Measurements from ENCODE around the gene KRTAP4-1.
"Not testable (repeated sequence)": the region's sequence is repeated elsewhere in the genome, so short reads cannot be mapped to it uniquely, and the experiment has no call there.

Gene KRTAP4-1

GRCh38 chr17:41171886-41172285, 12.8 kb downstream of the KRTAP4-1 start:
- POLR2A ChIA-PET, result no interaction called here
- CTCF ChIA-PET, result no interaction called here
- TF ChIP-seq, protein P1, sequence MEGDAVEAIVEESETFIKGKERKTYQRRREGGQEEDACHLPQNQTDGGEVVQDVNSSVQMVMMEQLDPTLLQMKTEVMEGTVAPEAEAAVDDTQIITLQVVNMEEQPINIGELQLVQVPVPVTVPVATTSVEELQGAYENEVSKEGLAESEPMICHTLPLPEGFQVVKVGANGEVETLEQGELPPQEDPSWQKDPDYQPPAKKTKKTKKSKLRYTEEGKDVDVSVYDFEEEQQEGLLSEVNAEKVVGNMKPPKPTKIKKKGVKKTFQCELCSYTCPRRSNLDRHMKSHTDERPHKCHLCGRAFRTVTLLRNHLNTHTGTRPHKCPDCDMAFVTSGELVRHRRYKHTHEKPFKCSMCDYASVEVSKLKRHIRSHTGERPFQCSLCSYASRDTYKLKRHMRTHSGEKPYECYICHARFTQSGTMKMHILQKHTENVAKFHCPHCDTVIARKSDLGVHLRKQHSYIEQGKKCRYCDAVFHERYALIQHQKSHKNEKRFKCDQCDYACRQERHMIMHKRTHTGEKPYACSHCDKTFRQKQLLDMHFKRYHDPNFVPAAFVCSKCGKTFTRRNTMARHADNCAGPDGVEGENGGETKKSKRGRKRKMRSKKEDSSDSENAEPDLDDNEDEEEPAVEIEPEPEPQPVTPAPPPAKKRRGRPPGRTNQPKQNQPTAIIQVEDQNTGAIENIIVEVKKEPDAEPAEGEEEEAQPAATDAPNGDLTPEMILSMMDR (IDR thresholded peaks at IDR 0.05; ENCODE audit: control extremely low read depth, extremely low read depth, low read depth, missing control alignments), result no peak
- DNase-seq (ENCODE audit: extremely low spot score), result no peak

DNA sequence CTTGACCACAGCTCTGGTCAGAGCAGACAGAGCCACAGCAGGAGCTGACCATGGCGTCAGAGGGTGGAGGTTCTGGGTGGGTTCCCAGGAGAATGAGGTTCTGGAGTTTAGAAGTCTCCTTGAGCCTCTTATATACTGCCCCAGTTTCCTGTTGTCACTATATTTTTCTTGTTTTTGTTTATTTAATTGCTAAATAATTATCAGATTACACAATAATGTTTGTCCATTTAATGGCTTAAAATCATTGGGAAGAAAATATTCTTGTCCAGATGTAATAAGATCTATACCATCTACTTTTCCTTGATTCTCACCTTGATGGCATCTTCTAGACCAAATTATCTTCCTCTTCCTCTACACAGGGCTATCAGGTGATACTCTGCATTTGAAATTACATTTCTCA, 16.6 kb downstream of the KRTAP4-1 start, which contains the start of gene KRTAP4-3:
Gene KRTAP4-3, minus strand, starts transcription at position 101 of the 400 bp plus-strand sequence. Its CDS starts 49 bp downstream, at position 52.
- CTCF ChIA-PET, result no interaction called here
- TF ChIP-seq, protein P1 (IDR thresholded peaks at IDR 0.05; ENCODE audit: control extremely low read depth, extremely low read depth, low read depth, missing control alignments), result no peak
- DNase-seq (ENCODE audit: extremely low spot score), result no peak
- POLR2A ChIA-PET, result no interaction called here

DNA sequence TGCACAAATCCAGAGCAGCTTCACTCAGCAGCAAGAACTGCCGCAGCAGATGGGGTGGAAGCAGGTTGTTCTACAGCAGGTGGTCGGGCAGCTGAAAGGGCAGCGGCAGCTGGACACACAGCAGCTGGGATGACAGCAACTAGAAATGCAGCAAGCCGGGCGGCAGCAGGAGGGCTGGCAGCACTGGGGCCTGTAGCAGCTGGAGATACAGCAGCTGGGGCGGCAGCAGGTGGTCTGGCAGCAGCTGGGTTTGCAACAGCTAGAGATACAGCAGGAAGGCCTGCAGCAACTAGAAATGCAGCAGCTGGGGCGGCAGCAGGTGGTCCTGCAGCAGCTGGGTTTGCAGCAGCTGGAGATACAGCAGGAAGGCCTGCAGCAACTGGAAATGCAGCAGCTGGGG, 17.1 kb downstream of the KRTAP4-1 start:
- TF ChIP-seq, protein P1 (IDR thresholded peaks at IDR 0.05; ENCODE audit: control extremely low read depth, extremely low read depth, low read depth, missing control alignments), result no peak
- CTCF ChIA-PET, result no interaction called here
- POLR2A ChIA-PET, result no interaction called here
- DNase-seq (ENCODE audit: extremely low spot score), result no peak

- POLR2A ChIA-PET, result no interaction called here
- TF ChIP-seq, protein P1 (IDR thresholded peaks at IDR 0.05; ENCODE audit: control extremely low read depth, extremely low read depth, low read depth, missing control alignments), result no peak
- DNase-seq (ENCODE audit: extremely low spot score), result no peak
- CTCF ChIA-PET, result no interaction called here
These were observed 20.9 kb downstream of the KRTAP4-1 start for GRCh38 chr17:41163828-41164227.

- DNase-seq (ENCODE audit: extremely low spot score), result no peak
- POLR2A ChIA-PET, result no interaction called here
- CTCF ChIA-PET, result no interaction called here
- TF ChIP-seq, protein P1 (IDR thresholded peaks at IDR 0.05; ENCODE audit: control extremely low read depth, extremely low read depth, low read depth, missing control alignments), result no peak
These were observed 24.1 kb downstream of the KRTAP4-1 start, which contains the start of gene KRTAP4-4 for GRCh38 chr17:41160648-41161047. Gene KRTAP4-4, minus strand, starts transcription at chr17:41160748. Its CDS starts 57 bp downstream, at chr17:41160691.

DNA sequence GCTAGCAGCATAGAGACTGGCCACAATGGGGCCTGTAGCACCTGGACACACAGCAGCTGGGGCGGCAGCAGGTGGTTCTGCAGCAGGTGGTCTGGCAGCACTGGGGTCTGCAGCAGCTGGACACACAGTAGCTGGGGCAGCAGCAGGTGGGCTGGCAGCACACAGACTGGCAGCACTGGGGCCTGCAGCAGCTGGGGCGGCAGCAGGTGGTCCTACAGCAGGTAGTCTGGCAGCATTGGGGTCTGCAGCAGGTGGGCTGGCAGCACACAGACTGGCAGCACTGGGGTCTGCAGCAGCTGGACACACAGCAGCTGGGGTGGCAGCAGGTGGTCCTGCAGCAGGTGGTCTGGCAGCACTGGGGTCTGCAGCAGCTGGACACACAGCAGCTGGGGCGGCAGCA, 24.5 kb downstream of the KRTAP4-1 start:
- DNase-seq (ENCODE audit: extremely low spot score); POLR2A ChIA-PET; CTCF ChIA-PET: not testable (repeated sequence)

GRCh38 chr17:41153856-41154255, 30.9 kb downstream of the KRTAP4-1 start:
- ChIA-PET CTCF (no interaction called here), POLR2A (no interaction called here)
- DNase-seq (ENCODE audit: extremely low spot score), result no peak

More at GRCh38 chr17:41153856-41154255, 30.9 kb downstream of the KRTAP4-1 start:
- TF ChIP-seq, protein P1 (IDR thresholded peaks at IDR 0.05; ENCODE audit: control extremely low read depth, extremely low read depth, low read depth, missing control alignments), result no peak

All from GM10248 (cell line).